Trophoblast cell (in vitro differentiated cells and primary cell): ENCODE data around the gene USP34. TPM values are rescaled to one million over a fixed set of nuclear protein-coding genes. Genes with fewer than 3 reads are reported as not detected.

ENCODE experiments used
- DNase-seq, 2 donors: peaks; one replicate each; pipeline ENCODE4 v3.0.0-alpha.2; 2016
- H2AFZ ChIP-seq: 2 replicates; pipeline ENCODE4 v1.6.1; 2013; ENCODE audit warnings: low read length, moderate library complexity, mild to moderate bottlenecking; ENCODE audit not compliant: insufficient read depth, poor library complexity
- H2AK5ac ChIP-seq: 2 replicates; pipeline ENCODE4 v1.6.1; 2013; ENCODE audit warnings: mild to moderate bottlenecking, low read length
- H2BK120ac ChIP-seq: 2 replicates; pipeline ENCODE4 v1.6.1; 2013; ENCODE audit warnings: low read length, mild to moderate bottlenecking, moderate library complexity; ENCODE audit not compliant: insufficient read depth, poor library complexity
- H2BK12ac ChIP-seq: 2 replicates; pipeline ENCODE4 v1.6.1; 2013; ENCODE audit warnings: mild to moderate bottlenecking, low read length, moderate library complexity
- H2BK5ac ChIP-seq: 2 replicates; pipeline ENCODE4 v1.6.1; 2013; ENCODE audit warnings: low read length, low read depth, moderate library complexity, mild to moderate bottlenecking; ENCODE audit not compliant: poor library complexity
- H3K14ac ChIP-seq: 2 replicates; pipeline ENCODE4 v1.6.1; 2013; ENCODE audit warnings: mild to moderate bottlenecking, low read length
- H3K18ac ChIP-seq: 2 replicates; pipeline ENCODE4 v1.6.1; 2013; ENCODE audit warnings: mild to moderate bottlenecking, low read length
- H3K23ac ChIP-seq: 2 replicates; pipeline ENCODE4 v1.6.1; 2013; ENCODE audit warnings: low read length
- H3K27ac ChIP-seq: 2 replicates; pipeline ENCODE4 v1.5.1; 2013; ENCODE audit warnings: low read depth, mild to moderate bottlenecking, inconsistent platforms, low read length, moderate library complexity
- H3K27me3 ChIP-seq: 2 replicates; pipeline ENCODE4 v1.6.1; 2013; ENCODE audit warnings: inconsistent platforms, mild to moderate bottlenecking, low read length, moderate library complexity; ENCODE audit not compliant: insufficient read depth
- H3K36me3 ChIP-seq, 2 experiments: 1 replicate in 1 of 2; 2 replicates in 1 of 2; pipeline ENCODE4 v1.6.1; 2013; ENCODE audit warnings: low read length in 2 of 2, mild to moderate bottlenecking in 2 of 2, moderate library complexity in 1 of 2; ENCODE audit not compliant: insufficient read depth in 2 of 2, control insufficient read depth in 1 of 2
- H3K4ac ChIP-seq: 2 replicates; pipeline ENCODE4 v1.6.1; 2013; ENCODE audit warnings: low read depth, mild to moderate bottlenecking, low read length, moderate library complexity
- H3K4me1 ChIP-seq, 2 experiments: 1 replicate in 1 of 2; 2 replicates in 1 of 2; pipeline ENCODE4 v1.6.1; 2013; ENCODE audit warnings: low read length in 2 of 2, mild to moderate bottlenecking in 2 of 2, moderate library complexity in 1 of 2; ENCODE audit not compliant: insufficient read depth in 2 of 2, control insufficient read depth in 1 of 2
- H3K4me2 ChIP-seq: 2 replicates; pipeline ENCODE4 v1.6.1; 2013; ENCODE audit warnings: inconsistent platforms, mild to moderate bottlenecking, low read length, moderate library complexity
- H3K4me3 ChIP-seq: 2 replicates; pipeline ENCODE4 v1.5.1; 2013; ENCODE audit warnings: mild to moderate bottlenecking, low read depth, low read length, inconsistent platforms
- H3K79me1 ChIP-seq: one replicate; pipeline ENCODE4 v1.6.1; 2013; ENCODE audit warnings: low read length
- H3K79me2 ChIP-seq: 2 replicates; pipeline ENCODE4 v1.6.1; 2013; ENCODE audit warnings: low read length, mild to moderate bottlenecking; ENCODE audit not compliant: control insufficient read depth, insufficient read depth, poor library complexity
- H3K9ac ChIP-seq: 2 replicates; pipeline ENCODE4 v1.6.1; 2013; ENCODE audit warnings: mild to moderate bottlenecking, low read length
- H3K9me3 ChIP-seq: 2 replicates; pipeline ENCODE4 v1.6.1; 2013; ENCODE audit warnings: low read depth, mild to moderate bottlenecking, control low read depth, inconsistent platforms, low read length; ENCODE audit not compliant: insufficient read depth
- H4K12ac ChIP-seq: 2 replicates; pipeline ENCODE4 v1.6.1; 2013; ENCODE audit warnings: low read depth, mild to moderate bottlenecking, low read length, moderate library complexity
- H4K8ac ChIP-seq: 2 replicates; pipeline ENCODE4 v1.6.1; 2013; ENCODE audit warnings: low read depth, mild to moderate bottlenecking, low read length, moderate library complexity
- H4K91ac ChIP-seq: one replicate; pipeline ENCODE4 v1.6.1; 2013; ENCODE audit warnings: low read depth, mild to moderate bottlenecking, low read length, moderate library complexity
- WGBS: extraction: QIAGEN DNeasy Blood & Tissue Kit; methylation state at CpG from one replicate; pipeline ENCODE4 v1.1.7; 2013; ENCODE audit warnings: missing lambda C conversion rate; ENCODE audit not compliant: insufficient read length, insufficient coverage; ENCODE audit errors: extremely low coverage; 5-methylcytosine and 5-hydroxymethylcytosine counted together
- polyA plus RNA-seq: library from polyadenylated mRNA; stranded (reverse); fragments of 200-250 nt; gene quantifications from 2 replicates; pipeline ENCODE4 v1.2.3, GENCODE V29; 2013

Gene USP34, protein sequence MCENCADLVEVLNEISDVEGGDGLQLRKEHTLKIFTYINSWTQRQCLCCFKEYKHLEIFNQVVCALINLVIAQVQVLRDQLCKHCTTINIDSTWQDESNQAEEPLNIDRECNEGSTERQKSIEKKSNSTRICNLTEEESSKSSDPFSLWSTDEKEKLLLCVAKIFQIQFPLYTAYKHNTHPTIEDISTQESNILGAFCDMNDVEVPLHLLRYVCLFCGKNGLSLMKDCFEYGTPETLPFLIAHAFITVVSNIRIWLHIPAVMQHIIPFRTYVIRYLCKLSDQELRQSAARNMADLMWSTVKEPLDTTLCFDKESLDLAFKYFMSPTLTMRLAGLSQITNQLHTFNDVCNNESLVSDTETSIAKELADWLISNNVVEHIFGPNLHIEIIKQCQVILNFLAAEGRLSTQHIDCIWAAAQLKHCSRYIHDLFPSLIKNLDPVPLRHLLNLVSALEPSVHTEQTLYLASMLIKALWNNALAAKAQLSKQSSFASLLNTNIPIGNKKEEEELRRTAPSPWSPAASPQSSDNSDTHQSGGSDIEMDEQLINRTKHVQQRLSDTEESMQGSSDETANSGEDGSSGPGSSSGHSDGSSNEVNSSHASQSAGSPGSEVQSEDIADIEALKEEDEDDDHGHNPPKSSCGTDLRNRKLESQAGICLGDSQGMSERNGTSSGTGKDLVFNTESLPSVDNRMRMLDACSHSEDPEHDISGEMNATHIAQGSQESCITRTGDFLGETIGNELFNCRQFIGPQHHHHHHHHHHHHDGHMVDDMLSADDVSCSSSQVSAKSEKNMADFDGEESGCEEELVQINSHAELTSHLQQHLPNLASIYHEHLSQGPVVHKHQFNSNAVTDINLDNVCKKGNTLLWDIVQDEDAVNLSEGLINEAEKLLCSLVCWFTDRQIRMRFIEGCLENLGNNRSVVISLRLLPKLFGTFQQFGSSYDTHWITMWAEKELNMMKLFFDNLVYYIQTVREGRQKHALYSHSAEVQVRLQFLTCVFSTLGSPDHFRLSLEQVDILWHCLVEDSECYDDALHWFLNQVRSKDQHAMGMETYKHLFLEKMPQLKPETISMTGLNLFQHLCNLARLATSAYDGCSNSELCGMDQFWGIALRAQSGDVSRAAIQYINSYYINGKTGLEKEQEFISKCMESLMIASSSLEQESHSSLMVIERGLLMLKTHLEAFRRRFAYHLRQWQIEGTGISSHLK (N-terminal part only)
- 57.1 and 59.1 TPM in 2 replicates for polyA plus RNA-seq

DNA sequence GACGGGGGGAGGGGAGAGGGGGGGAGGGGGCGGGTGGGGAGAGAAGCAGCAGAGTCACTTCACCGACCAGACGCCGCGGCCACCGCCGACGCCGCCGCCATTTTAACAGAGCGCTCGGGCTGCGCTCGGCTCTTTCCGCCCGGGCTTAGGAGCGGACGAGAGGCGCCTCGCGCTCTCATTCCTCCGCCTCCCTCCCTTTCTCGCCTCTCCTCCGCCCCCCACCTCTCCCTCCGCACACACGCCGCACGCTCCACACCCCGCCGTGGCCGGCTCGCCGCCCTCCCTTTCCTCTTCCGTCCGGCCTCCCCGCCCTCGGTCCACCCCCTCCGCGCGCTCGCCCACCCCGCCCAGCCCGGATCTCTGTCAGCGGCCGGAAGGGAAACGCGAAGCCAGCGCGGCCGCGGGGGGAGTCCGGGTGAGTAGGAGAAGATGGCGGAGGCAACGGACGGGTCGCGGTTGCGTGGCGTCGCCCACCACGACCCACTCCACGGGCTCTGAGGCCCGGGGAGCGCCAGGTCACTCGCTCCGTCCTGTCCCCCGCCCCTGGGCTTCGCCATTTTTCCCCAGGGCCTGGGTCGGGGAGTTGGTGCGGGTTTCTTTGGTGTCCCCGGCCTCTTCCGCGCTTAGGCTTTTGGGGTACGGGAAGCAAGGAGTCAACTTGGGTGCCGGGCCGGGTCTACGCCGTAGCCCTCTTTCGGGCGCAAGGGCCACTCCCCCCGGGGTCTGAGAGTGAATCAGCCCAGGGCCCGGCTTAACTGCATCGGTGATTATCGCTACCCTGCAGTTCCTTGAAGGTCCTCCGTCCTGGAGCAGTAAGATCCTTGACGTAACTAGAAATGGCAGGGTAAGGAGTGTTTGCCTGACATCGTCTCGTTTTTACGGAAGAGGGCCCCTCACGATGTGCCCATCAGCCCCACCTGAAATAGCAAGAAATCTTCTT, at the start of gene USP34:
Gene USP34 (minus strand): TSS at position 123 of the 940 bp plus-strand sequence. CDS start 395 bp downstream, outside the sequence.
- H2BK120ac ChIP-seq = peak within 1 kb of the TSS; percentile 93
- H2AFZ ChIP-seq = peak within 1 kb of the TSS; percentile 95
- H3K4ac ChIP-seq = peak within 1 kb of the TSS; percentile 98
- H4K12ac ChIP-seq = peak within 1 kb of the TSS; percentile 98
- no peak within 1 kb of the TSS for H2BK12ac ChIP-seq
- H3K79me1 ChIP-seq = peaks cover 15% of the 10 kb centered on the region
- peaks cover 3 to 7% of the 10 kb centered on the region in 2 experiments for H3K36me3 ChIP-seq
- H3K4me3 ChIP-seq = peak within 1 kb of the TSS; percentile 90
- peak within 1 kb of the TSS; percentile 97 for H3K18ac ChIP-seq
- H3K4me2 ChIP-seq = peak within 1 kb of the TSS; percentile 88
- no peaks in the 10 kb centered on the region for H3K9me3 ChIP-seq
- peak within 1 kb of the TSS; percentile 38 for H2AK5ac ChIP-seq
- H3K4me1 ChIP-seq = peaks cover 5 to 10% of the 10 kb centered on the region in 2 experiments
- no peak within 1 kb of the TSS for H3K23ac ChIP-seq
- H3K9ac ChIP-seq = peak within 1 kb of the TSS; percentile 99
- peak within 1 kb of the TSS; percentile 94 for H3K14ac ChIP-seq
- H3K27me3 ChIP-seq = no peaks in the 10 kb centered on the region
- DNase-seq = peak; percentile 87 to 90
- no CpG with 5 or more reads among the region's 91 CpGs for WGBS
- peak within 1 kb of the TSS; percentile 97 for H2BK5ac ChIP-seq
- peak within 1 kb of the TSS; percentile 97 for H3K27ac ChIP-seq
- H3K79me2 ChIP-seq = peaks cover 30% of the 10 kb centered on the region
- H4K8ac ChIP-seq = peak within 1 kb of the TSS; percentile 97
- peak within 1 kb of the TSS; percentile 96 for H4K91ac ChIP-seq

DNA sequence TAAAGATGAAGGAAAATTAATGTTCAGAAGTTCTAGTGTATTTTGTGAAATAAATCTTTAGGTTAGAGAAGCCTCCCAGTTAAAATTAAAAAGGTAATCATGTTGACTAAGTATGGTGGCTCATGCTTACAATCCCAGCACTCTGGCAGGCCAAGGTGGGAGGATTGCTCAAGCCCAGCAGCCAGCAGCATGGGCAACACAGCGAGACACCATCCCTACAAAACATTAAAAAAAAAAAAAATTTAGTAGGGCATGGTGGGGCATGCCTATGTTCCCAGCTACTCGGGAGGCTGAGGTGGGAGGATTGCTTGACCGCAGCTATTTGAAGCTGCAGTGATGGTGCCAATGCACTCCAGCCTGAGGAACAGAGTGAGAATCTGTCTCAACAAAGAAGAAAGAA, 49.4 kb upstream of the USP34 start:
- Histone ChIP-seq H2BK120ac (no peak overlapping the region), H2AK5ac (no peak overlapping the region), H3K9me3 (no peaks in the 10 kb centered on the region), H3K4ac (peak overlapping the region; percentile 89), H3K4me3 (no peak overlapping the region), H3K27me3 (no peaks in the 10 kb centered on the region), H2BK12ac (no peak overlapping the region), H3K36me3 (peaks cover 33 to 35% of the 10 kb centered on the region in 2 experiments), H3K9ac (no peak overlapping the region), H3K79me1 (no peaks in the 10 kb centered on the region), H3K79me2 (peaks cover 8% of the 10 kb centered on the region), H4K91ac (no peak overlapping the region), H3K18ac (no peak overlapping the region), H3K4me1 (no peaks in the 10 kb centered on the region), H2AFZ (no peak overlapping the region), H2BK5ac (no peak overlapping the region), H3K14ac (no peak overlapping the region), H4K12ac (no peak overlapping the region), H3K4me2 (no peak overlapping the region), H3K23ac (no peak overlapping the region), H3K27ac (no peak overlapping the region), H4K8ac (no peak overlapping the region)
- no CpG with 5 or more reads among the region's 3 CpGs for WGBS
- DNase-seq = no peak

DNA sequence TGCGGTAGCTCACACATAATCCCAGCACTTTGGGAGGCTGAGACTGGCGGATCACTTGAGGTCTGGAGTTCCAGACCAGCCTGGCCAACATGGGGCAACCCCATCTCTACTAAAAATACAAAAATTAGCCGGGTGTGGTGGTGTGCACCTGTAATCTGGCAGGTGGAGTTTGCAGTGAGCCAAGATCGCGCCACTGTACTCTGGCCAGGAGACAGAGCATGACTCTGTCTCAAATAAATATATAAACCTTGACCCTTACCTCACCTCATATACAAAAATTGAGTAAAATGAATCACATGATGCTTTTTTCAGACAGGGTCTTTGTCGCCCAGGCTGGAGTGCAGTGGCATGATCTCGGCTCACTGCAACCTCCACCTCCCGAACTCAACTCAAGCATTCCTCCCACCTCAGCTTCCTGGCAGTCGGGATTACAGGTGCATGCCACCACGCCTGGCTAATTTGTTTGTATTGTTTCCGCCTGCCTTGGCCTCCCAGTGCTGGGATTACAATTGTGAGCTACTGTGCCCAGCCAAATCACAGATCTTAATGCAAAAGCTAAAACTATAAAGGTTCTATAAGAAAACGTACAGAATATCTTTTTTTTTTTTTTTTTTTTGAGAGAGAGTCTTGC, 42.0 kb upstream of the USP34 start:
- no peak overlapping the region for H4K91ac ChIP-seq
- no peak overlapping the region for H4K12ac ChIP-seq
- WGBS = no CpG with 5 or more reads among the region's 12 CpGs
- H3K79me2 ChIP-seq = peaks cover 12% of the 10 kb centered on the region
- H2BK120ac ChIP-seq = no peak overlapping the region
- H3K27ac ChIP-seq = no peak overlapping the region
- H3K27me3 ChIP-seq = no peaks in the 10 kb centered on the region
- no peak overlapping the region for H2BK12ac ChIP-seq
- H3K23ac ChIP-seq = no peak overlapping the region
- H3K4me2 ChIP-seq = no peak overlapping the region
- H3K14ac ChIP-seq = no peak overlapping the region
- no peak for DNase-seq
- no peak overlapping the region for H2BK5ac ChIP-seq
- H3K4me3 ChIP-seq = no peak overlapping the region
- H2AK5ac ChIP-seq = no peak overlapping the region
- H3K79me1 ChIP-seq = no peaks in the 10 kb centered on the region
- H3K9ac ChIP-seq = no peak overlapping the region
- H3K4me1 ChIP-seq = peaks cover 0 to 2% of the 10 kb centered on the region in 2 experiments
- H3K9me3 ChIP-seq = no peaks in the 10 kb centered on the region
- H2AFZ ChIP-seq = no peak overlapping the region
- H3K18ac ChIP-seq = no peak overlapping the region
- peak overlapping the region; percentile 33 for H3K4ac ChIP-seq
- peaks cover 47 to 49% of the 10 kb centered on the region in 2 experiments for H3K36me3 ChIP-seq
- H4K8ac ChIP-seq = no peak overlapping the region
